HepG2 (cell line): ENCODE data around the gene FAM171A2. TPM values are rescaled to one million over a fixed set of nuclear protein-coding genes. Genes with fewer than 3 reads are reported as not detected.

ENCODE experiments used
- BHLHE40 ChIP-seq: IDR thresholded peaks from 2 replicates; pipeline ENCODE4 v1.6.1; 2011; ENCODE audit warnings: low read length, improper control_type of control experiment
- CHCHD3 ChIP-seq: sonication (generic); formaldehyde crosslinking; IDR thresholded peaks from 2 replicates; pipeline ENCODE4 v1.8.0; 2022; ENCODE audit warnings: mild to moderate bottlenecking, missing genetic modification reagents, moderate library complexity
- GABPA ChIP-seq, 2 experiments: IDR thresholded peaks; 2 replicates each; pipeline ENCODE4 v1.6.1; 2011 to 2016; ENCODE audit warnings: low read depth in 2 of 2, low read length in 1 of 2, missing biosample characterization in 1 of 2, missing genetic modification characterization in 1 of 2
- HDAC1 ChIP-seq: sonication (generic); formaldehyde crosslinking; IDR thresholded peaks from 2 replicates; pipeline ENCODE4 v1.5.1; 2020; ENCODE audit warnings: mild to moderate bottlenecking, missing genetic modification reagents
- KDM3A ChIP-seq: IDR thresholded peaks from 2 replicates; pipeline ENCODE4 v1.6.1; 2018; ENCODE audit warnings: low read depth, missing compliant biosample characterization
- MAZ ChIP-seq, 2 experiments: sonication (generic) in 1 of 2; formaldehyde crosslinking in 1 of 2; IDR thresholded peaks; 2 replicates each; pipeline versions ENCODE4 v1.5.0 to v1.6.1; 2012 to 2020; ENCODE audit warnings: low read depth in 2 of 2, mild to moderate bottlenecking in 2 of 2, borderline replicate concordance in 1 of 2, improper control_type of control experiment in 1 of 2, low read length in 1 of 2, missing genetic modification reagents in 1 of 2, moderate library complexity in 1 of 2
- MED1 ChIP-seq: sonication (generic); formaldehyde crosslinking; IDR thresholded peaks from 2 replicates; pipeline ENCODE4 v1.4.0; 2020; ENCODE audit warnings: missing genetic modification reagents
- MNT ChIP-seq: fragments of 450-650 bp; IDR thresholded peaks from 2 replicates; pipeline ENCODE4 v1.6.1; 2016
- PITX1 ChIP-seq: sonication (generic); formaldehyde crosslinking; IDR thresholded peaks from 2 replicates; pipeline ENCODE4 v1.5.1; 2020; ENCODE audit warnings: mild to moderate bottlenecking, missing genetic modification reagents
- SETDB1 ChIP-seq: sonication (generic); formaldehyde crosslinking; IDR thresholded peaks from 2 replicates; pipeline ENCODE4 v1.5.1; 2020; ENCODE audit warnings: missing genetic modification reagents, mild to moderate bottlenecking, borderline replicate concordance
- SMAD1 ChIP-seq: sonication (generic); formaldehyde crosslinking; IDR thresholded peaks from 2 replicates; pipeline ENCODE4 v1.4.0; 2020; ENCODE audit warnings: missing genetic modification reagents, low read depth, mild to moderate bottlenecking, borderline replicate concordance
- SMARCC2 ChIP-seq: fragments of 450-650 bp; IDR thresholded peaks from 2 replicates; pipeline ENCODE4 v1.6.1; 2017; ENCODE audit warnings: antibody characterized with exemption, mild to moderate bottlenecking
- SMYD3 ChIP-seq: sonication (generic); formaldehyde crosslinking; IDR thresholded peaks from 2 replicates; pipeline ENCODE4 v1.8.1; 2023; ENCODE audit warnings: mild to moderate bottlenecking, missing genetic modification reagents
- ZNF282 ChIP-seq: fragments of 450-650 bp; IDR thresholded peaks from 2 replicates; pipeline ENCODE4 v1.6.1; 2018; ENCODE audit not compliant: partially characterized antibody
- ZNF460 ChIP-seq: sonication (generic); formaldehyde crosslinking; IDR thresholded peaks from 2 replicates; pipeline ENCODE4 v1.5.1; 2020; ENCODE audit warnings: missing genetic modification reagents, mild to moderate bottlenecking, borderline replicate concordance
- ZNF513 ChIP-seq: sonication (generic); formaldehyde crosslinking; conservative IDR thresholded peaks from 2 replicates; pipeline ENCODE4 v1.5.0; 2020; ENCODE audit warnings: missing genetic modification reagents
- polyA plus RNA-seq, 8 experiments: library from polyadenylated mRNA; depleted of rRNA in 3 of 8; stranded (reverse) in 7 of 8; unstranded in 1 of 8; fragments of >200 nt; fragmentation: Illumina TruSeq in 4 of 8; extraction: Trizol in 4 of 8; gene quantifications; 2 replicates each; pipeline versions ENCODE4 v1.2.1 to v1.2.3, GENCODE V29; 2011 to 2016; ENCODE audit warnings: low read depth in 4 of 8, missing spikeins in 1 of 8, mixed read lengths in 1 of 8; ENCODE audit not compliant: insufficient read depth in 1 of 8
- total RNA-seq, 5 experiments: library from RNA; depleted of rRNA; stranded (reverse); fragments of >200 nt; fragmentation: Illumina TruSeq; extraction: Trizol; gene quantifications; 2 replicates each; pipeline ENCODE4 v1.2.3, GENCODE V29; 2016; ENCODE audit warnings: low read depth in 1 of 5
- TF ChIP-seq, protein P1 (sequence below): IDR thresholded peaks from 2 replicates; pipeline ENCODE4 v1.6.1; 2012; ENCODE audit warnings: inconsistent platforms
- TF ChIP-seq, protein P2 (sequence below): sonication (generic); formaldehyde crosslinking; IDR thresholded peaks from 2 replicates; pipeline ENCODE4 v1.5.1; 2020; ENCODE audit warnings: mild to moderate bottlenecking, missing genetic modification reagents, borderline replicate concordance
- TF ChIP-seq, protein P3 (sequence below): sonication (generic); formaldehyde crosslinking; IDR thresholded peaks from 2 replicates; pipeline ENCODE4 v1.4.0; 2020; ENCODE audit warnings: low read depth, mild to moderate bottlenecking, missing genetic modification reagents

FAM171A2 gene
- total and polyA plus RNA-seq, 2 of the 13 experiments (the other 11 are each of a cell fraction or from before 2014, with no cell fraction given): 1.8 to 3.6 TPM

DNA sequence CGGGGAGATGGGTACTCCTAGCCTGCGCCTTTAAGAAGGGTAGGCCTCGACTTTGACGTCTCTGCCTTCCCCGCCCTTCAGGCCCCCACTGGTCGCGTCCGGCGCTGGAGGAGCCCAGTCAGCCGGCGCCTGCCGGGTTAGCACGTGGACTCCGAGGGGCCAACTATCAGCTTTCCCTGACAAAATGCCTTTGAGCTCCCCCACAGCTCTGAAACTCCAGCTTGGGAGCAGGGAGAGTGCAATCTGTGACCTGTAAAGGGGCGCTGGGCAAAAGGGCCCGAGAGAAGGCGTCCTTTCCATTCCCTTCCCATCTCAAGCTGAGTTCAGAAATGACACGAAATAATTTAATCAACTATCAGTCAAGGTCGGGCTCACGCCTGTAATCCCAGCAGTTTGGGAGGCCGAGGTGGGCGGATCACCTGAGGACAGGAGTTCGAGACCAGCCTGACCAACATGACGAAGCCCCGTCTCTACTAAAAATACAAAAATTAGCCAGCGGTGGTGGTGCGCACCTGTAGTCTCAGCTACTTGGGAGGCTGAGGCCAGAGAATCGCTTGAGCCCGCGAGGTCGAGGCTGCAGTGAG is 36.7 kb downstream of the FAM171A2 start (continued):
- peak; percentile 94 for TF ChIP-seq MAZ (IDR thresholded peaks at IDR 0.05; ENCODE audit: borderline replicate concordance, low read depth, low read length)
- peak; percentile 95 for TF ChIP-seq MAZ (CRISPR knock-in tag; IDR thresholded peaks at IDR 0.05; ENCODE audit: low read depth)
- TF ChIP-seq SMYD3 (CRISPR knock-in tag): no peak
- TF ChIP-seq, protein P1, sequence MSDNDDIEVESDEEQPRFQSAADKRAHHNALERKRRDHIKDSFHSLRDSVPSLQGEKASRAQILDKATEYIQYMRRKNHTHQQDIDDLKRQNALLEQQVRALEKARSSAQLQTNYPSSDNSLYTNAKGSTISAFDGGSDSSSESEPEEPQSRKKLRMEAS: peak; percentile 98
- TF ChIP-seq MED1 (CRISPR knock-in tag): peak; percentile 34; the same call in 1 of the 2 replicates
- no peak for TF ChIP-seq ZNF513 (CRISPR knock-in tag)
- 0 out of 2 replicates have a peak, but pooled peaks have one; percentile 65 for TF ChIP-seq ZNF460 (CRISPR knock-in tag)
- TF ChIP-seq MNT: peak; percentile 86
- TF ChIP-seq, protein P2, sequence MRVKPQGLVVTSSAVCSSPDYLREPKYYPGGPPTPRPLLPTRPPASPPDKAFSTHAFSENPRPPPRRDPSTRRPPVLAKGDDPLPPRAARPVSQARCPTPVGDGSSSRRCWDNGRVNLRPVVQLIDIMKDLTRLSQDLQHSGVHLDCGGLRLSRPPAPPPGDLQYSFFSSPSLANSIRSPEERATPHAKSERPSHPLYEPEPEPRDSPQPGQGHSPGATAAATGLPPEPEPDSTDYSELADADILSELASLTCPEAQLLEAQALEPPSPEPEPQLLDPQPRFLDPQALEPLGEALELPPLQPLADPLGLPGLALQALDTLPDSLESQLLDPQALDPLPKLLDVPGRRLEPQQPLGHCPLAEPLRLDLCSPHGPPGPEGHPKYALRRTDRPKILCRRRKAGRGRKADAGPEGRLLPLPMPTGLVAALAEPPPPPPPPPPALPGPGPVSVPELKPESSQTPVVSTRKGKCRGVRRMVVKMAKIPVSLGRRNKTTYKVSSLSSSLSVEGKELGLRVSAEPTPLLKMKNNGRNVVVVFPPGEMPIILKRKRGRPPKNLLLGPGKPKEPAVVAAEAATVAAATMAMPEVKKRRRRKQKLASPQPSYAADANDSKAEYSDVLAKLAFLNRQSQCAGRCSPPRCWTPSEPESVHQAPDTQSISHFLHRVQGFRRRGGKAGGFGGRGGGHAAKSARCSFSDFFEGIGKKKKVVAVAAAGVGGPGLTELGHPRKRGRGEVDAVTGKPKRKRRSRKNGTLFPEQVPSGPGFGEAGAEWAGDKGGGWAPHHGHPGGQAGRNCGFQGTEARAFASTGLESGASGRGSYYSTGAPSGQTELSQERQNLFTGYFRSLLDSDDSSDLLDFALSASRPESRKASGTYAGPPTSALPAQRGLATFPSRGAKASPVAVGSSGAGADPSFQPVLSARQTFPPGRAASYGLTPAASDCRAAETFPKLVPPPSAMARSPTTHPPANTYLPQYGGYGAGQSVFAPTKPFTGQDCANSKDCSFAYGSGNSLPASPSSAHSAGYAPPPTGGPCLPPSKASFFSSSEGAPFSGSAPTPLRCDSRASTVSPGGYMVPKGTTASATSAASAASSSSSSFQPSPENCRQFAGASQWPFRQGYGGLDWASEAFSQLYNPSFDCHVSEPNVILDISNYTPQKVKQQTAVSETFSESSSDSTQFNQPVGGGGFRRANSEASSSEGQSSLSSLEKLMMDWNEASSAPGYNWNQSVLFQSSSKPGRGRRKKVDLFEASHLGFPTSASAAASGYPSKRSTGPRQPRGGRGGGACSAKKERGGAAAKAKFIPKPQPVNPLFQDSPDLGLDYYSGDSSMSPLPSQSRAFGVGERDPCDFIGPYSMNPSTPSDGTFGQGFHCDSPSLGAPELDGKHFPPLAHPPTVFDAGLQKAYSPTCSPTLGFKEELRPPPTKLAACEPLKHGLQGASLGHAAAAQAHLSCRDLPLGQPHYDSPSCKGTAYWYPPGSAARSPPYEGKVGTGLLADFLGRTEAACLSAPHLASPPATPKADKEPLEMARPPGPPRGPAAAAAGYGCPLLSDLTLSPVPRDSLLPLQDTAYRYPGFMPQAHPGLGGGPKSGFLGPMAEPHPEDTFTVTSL (CRISPR knock-in tag): no peak
- no peak for TF ChIP-seq ZNF282
- no peak for TF ChIP-seq SMARCC2
- peak; percentile 91 for TF ChIP-seq BHLHE40
- no peak; the same call in 1 of the 2 replicates for TF ChIP-seq SMAD1
- TF ChIP-seq HDAC1 (CRISPR knock-in tag): peak; percentile 83
- TF ChIP-seq PITX1 (CRISPR knock-in tag): peak; percentile 64
- TF ChIP-seq GABPA (IDR thresholded peaks at IDR 0.05; ENCODE audit: low read depth, low read length): no peak
- peak; percentile 61 for TF ChIP-seq GABPA (CRISPR knock-in tag; IDR thresholded peaks at IDR 0.05; ENCODE audit: low read depth)
- no peak for TF ChIP-seq CHCHD3 (CRISPR knock-in tag)
- no peak for TF ChIP-seq SETDB1 (CRISPR knock-in tag)
- TF ChIP-seq, protein P3, sequence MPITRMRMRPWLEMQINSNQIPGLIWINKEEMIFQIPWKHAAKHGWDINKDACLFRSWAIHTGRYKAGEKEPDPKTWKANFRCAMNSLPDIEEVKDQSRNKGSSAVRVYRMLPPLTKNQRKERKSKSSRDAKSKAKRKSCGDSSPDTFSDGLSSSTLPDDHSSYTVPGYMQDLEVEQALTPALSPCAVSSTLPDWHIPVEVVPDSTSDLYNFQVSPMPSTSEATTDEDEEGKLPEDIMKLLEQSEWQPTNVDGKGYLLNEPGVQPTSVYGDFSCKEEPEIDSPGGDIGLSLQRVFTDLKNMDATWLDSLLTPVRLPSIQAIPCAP (CRISPR knock-in tag): no peak
- 0 out of 2 replicates have a peak, but pooled peaks have one; percentile 19 for TF ChIP-seq KDM3A
